HepG2 (cell line): Measurements from ENCODE around the gene SSC4D.

Experiments used
- ATF6 ChIP-seq: sonication (generic); formaldehyde crosslinking; conservative IDR thresholded peaks from 2 replicates; pipeline ENCODE4 v1.4.0; 2020; ENCODE audit warnings: missing genetic modification reagents
- CAMTA2 ChIP-seq: sonication (generic); formaldehyde crosslinking; IDR thresholded peaks from 2 replicates; pipeline ENCODE4 v1.4.0; 2020; ENCODE audit warnings: mild to moderate bottlenecking, missing genetic modification reagents, borderline replicate concordance
- CTCF ChIP-seq: sonication (generic); formaldehyde crosslinking; IDR thresholded peaks from 2 replicates; pipeline ENCODE4 v1.5.0; 2020; ENCODE audit warnings: mild to moderate bottlenecking, missing genetic modification reagents, moderate library complexity
- DNMT3B ChIP-seq: conservative IDR thresholded peaks from 2 replicates; pipeline ENCODE4 v1.6.1; 2016; ENCODE audit warnings: missing biosample characterization, control low read depth
- GLMP ChIP-seq: sonication (generic); formaldehyde crosslinking; IDR thresholded peaks from 2 replicates; pipeline ENCODE4 v1.9.0; 2021; ENCODE audit warnings: missing genetic modification reagents, mild to moderate bottlenecking, borderline replicate concordance
- GTF2F1 ChIP-seq: fragments of 150-350 bp; IDR thresholded peaks from 2 replicates; pipeline ENCODE4 v1.6.1; 2014; ENCODE audit warnings: low read length
- MIER3 ChIP-seq: IDR thresholded peaks from 2 replicates; pipeline ENCODE4 v1.6.1; 2016; ENCODE audit warnings: missing compliant biosample characterization, borderline replicate concordance
- MXI1 ChIP-seq: IDR thresholded peaks from 3 replicates; pipeline ENCODE4 v1.6.1; 2012; ENCODE audit warnings: low read depth, low read length, inconsistent platforms, borderline replicate concordance
- MYC ChIP-seq: sonication (generic); formaldehyde crosslinking; IDR thresholded peaks from 2 replicates; pipeline ENCODE4 v1.9.0; 2021; ENCODE audit warnings: missing genetic modification reagents, borderline replicate concordance
- POLR2A ChIP-seq, 2 experiments: IDR thresholded peaks; 2 replicates each; pipeline ENCODE4 v1.6.1; 2011; ENCODE audit warnings: low read depth in 2 of 2, low read length in 2 of 2, mild to moderate bottlenecking in 1 of 2, moderate library complexity in 1 of 2; ENCODE audit not compliant: insufficient read depth in 1 of 2
- REL ChIP-seq: sonication (generic); formaldehyde crosslinking; conservative IDR thresholded peaks from 2 replicates; pipeline ENCODE4 v1.8.0; 2022; ENCODE audit warnings: mild to moderate bottlenecking, missing genetic modification reagents, moderate library complexity
- TEAD2 ChIP-seq: sonication (generic); formaldehyde crosslinking; IDR thresholded peaks from 2 replicates; pipeline ENCODE4 v1.9.0; 2021; ENCODE audit warnings: missing genetic modification reagents
- ZBTB33 ChIP-seq: sonication (generic); formaldehyde crosslinking; IDR thresholded peaks from 2 replicates; pipeline ENCODE4 v1.4.0; 2020; ENCODE audit warnings: missing genetic modification reagents
- ZNF644 ChIP-seq: IDR thresholded peaks from 2 replicates; pipeline ENCODE4 v1.6.1; 2016; ENCODE audit warnings: low read depth

GRCh38 chr7:76354516-76354915 lies 55.0 kb downstream of the SSC4D start:
- TF ChIP-seq CTCF (CRISPR knock-in tag) = no peak
- TF ChIP-seq MYC (CRISPR knock-in tag) = no peak
- no peak for TF ChIP-seq REL (CRISPR knock-in tag)
- no peak for TF ChIP-seq ZNF644 (CRISPR knock-in tag)
- TF ChIP-seq POLR2A (IDR thresholded peaks at IDR 0.05; ENCODE audit: insufficient read depth in 1 of 2, low read depth in 2 of 2, low read length in 2 of 2) = no peak; a peak in 1 of 4 replicates
- TF ChIP-seq DNMT3B (CRISPR knock-in tag) = no peak
- no peak for TF ChIP-seq ATF6
- TF ChIP-seq GTF2F1 = no peak
- TF ChIP-seq GLMP (CRISPR knock-in tag) = no peak
- no peak for TF ChIP-seq CAMTA2 (CRISPR knock-in tag)
- TF ChIP-seq ZBTB33 (CRISPR knock-in tag) = no peak
- no peak for TF ChIP-seq TEAD2 (CRISPR knock-in tag)
- no peak for TF ChIP-seq MIER3
- no peak for TF ChIP-seq MXI1
